Epithelial cell of esophagus (primary cell): Measurements from ENCODE around the gene RPS18.
"Not testable (repeated sequence)": the region's sequence is repeated elsewhere in the genome, so short reads cannot be mapped to it uniquely, and the experiment has no call there.

Experiments used
- DNase-seq: peaks from one replicate; pipeline ENCODE4 v3.0.0; 2010; ENCODE audit warnings: low read depth
- H3K4me3 ChIP-seq: 2 replicates; pipeline ENCODE4 v1.5.1; 2011; ENCODE audit warnings: mild to moderate bottlenecking, low read length, control low read depth
- TF ChIP-seq, protein P1 (sequence below): IDR thresholded peaks from 2 replicates; pipeline ENCODE4 v1.5.1; 2011; ENCODE audit warnings: low read depth, mild to moderate bottlenecking, low read length, control low read depth, inconsistent platforms; ENCODE audit not compliant: insufficient read depth; ENCODE audit errors: missing control alignments

RPS18 gene

GRCh38 chr6:33271468-33272274 lies at the start of gene RPS18, which contains the start of gene VPS52:
TSS of gene RPS18 (plus strand) at chr6:33272075. CDS start at chr6:33272120, 45 bp downstream.
TSS of gene VPS52 (minus strand) at chr6:33271876. CDS start at chr6:33271675, 201 bp downstream.
- TF ChIP-seq, protein P1, sequence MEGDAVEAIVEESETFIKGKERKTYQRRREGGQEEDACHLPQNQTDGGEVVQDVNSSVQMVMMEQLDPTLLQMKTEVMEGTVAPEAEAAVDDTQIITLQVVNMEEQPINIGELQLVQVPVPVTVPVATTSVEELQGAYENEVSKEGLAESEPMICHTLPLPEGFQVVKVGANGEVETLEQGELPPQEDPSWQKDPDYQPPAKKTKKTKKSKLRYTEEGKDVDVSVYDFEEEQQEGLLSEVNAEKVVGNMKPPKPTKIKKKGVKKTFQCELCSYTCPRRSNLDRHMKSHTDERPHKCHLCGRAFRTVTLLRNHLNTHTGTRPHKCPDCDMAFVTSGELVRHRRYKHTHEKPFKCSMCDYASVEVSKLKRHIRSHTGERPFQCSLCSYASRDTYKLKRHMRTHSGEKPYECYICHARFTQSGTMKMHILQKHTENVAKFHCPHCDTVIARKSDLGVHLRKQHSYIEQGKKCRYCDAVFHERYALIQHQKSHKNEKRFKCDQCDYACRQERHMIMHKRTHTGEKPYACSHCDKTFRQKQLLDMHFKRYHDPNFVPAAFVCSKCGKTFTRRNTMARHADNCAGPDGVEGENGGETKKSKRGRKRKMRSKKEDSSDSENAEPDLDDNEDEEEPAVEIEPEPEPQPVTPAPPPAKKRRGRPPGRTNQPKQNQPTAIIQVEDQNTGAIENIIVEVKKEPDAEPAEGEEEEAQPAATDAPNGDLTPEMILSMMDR: no peak
- peak within 1 kb of the TSS; percentile 100 for H3K4me3 ChIP-seq

GRCh38 chr6:33226503-33227120 lies 45.3 kb upstream of the RPS18 start:
- not testable (repeated sequence) for DNase-seq, H3K4me3 ChIP-seq

More at GRCh38 chr6:33271468-33272274, at the start of gene RPS18, which contains the start of gene VPS52:
- DNase-seq: peak; percentile 99

GRCh38 chr6:33235221-33235634 lies 36.6 kb upstream of the RPS18 start:
- TF ChIP-seq, protein P1: no peak
- H3K4me3 ChIP-seq: no peak overlapping the region
- DNase-seq: no peak

- H3K4me3 ChIP-seq: no peak overlapping the region
- TF ChIP-seq, protein P1: no peak
- no peak for DNase-seq
Measured at GRCh38 chr6:33236328-33236727, 35.5 kb upstream of the RPS18 start.

DNA sequence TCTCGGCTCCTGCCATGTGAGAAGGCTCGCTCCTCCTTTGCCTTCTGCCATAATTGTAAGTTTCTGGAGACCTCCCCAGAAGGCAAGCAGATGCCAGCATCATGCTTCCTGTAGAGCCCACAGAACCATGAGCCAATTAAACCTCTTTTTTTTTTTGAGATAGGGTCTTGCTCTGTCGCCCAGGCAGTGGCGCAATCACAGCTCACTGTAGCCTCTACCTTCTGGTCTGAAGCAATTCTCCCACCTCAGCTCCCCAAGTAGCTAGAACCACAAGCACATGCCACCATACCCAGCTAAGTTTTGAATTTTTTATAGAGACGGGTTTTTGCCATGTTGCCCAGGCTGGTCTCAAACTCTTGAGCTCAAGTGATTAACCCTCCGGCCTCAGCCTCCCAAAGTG lies 35.0 kb upstream of the RPS18 start:
- TF ChIP-seq, protein P1: no peak
- no peak for DNase-seq
- no peak overlapping the region for H3K4me3 ChIP-seq

GRCh38 chr6:33237741-33238140 lies 34.1 kb upstream of the RPS18 start:
- TF ChIP-seq, protein P1: no peak

DNA sequence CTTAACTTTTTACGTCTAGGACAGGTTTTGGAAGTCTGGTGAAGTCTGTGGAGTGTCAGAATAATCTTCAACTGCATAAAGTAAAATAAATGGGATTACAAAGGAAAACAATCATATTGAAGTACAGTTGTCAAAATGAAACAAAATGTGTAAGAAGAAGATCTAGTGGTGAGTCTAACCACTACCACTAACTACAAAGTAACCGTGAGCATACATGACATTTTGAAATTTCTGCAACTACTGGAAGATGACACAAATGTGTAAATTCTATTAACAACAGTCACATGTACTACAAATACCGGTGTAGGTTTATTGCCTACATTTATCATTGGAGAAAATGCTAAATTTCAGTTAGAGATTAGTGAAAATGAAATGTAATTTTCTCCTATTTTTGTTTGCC lies 29.9 kb upstream of the RPS18 start:
- TF ChIP-seq, protein P1: no peak
- no peak overlapping the region for H3K4me3 ChIP-seq
- no peak for DNase-seq

More at GRCh38 chr6:33237741-33238140, 34.1 kb upstream of the RPS18 start:
- no peak for DNase-seq
- no peak overlapping the region for H3K4me3 ChIP-seq
